Right atrium auricular region (tissue), 2 donors: Measurements from ENCODE around the gene DCST1. TPM values are rescaled to one million over a fixed set of nuclear protein-coding genes. Genes with fewer than 3 reads are reported as not detected.

Experiments used
- DNase-seq: peaks from one replicate; pipeline ENCODE4 v3.0.0-alpha.2; 2019; ENCODE audit warnings: low spot score
- H3K27ac ChIP-seq, 2 donors: fragments of 200-600 bp; sonication (generic); 1 replicate in 1 of 2; 2 replicates in 1 of 2; pipeline ENCODE4 v1.5.1; 2016 to 2019
- H3K27me3 ChIP-seq, 2 donors: fragments of 200-600 bp; sonication (generic); one replicate each; pipeline versions ENCODE4 v1.5.1 to v1.6.0; 2017 to 2019
- H3K36me3 ChIP-seq: fragments of 200-600 bp; sonication (generic); one replicate; pipeline ENCODE4 v1.5.1; 2016
- H3K4me1 ChIP-seq, 2 donors: fragments of 200-600 bp; sonication (generic); one replicate each; pipeline versions ENCODE4 v1.5.1 to v1.6.0; 2017 to 2019
- H3K4me3 ChIP-seq, 2 donors: fragments of 200-600 bp; sonication (generic); 1 replicate in 1 of 2; 2 replicates in 1 of 2; pipeline ENCODE4 v1.5.1; 2017 to 2019; ENCODE audit warnings: mild to moderate bottlenecking in 1 of 2, moderate library complexity in 1 of 2
- H3K9me3 ChIP-seq, 2 donors: fragments of 200-600 bp; sonication (generic); one replicate each; pipeline ENCODE4 v1.5.1; 2019
- total RNA-seq, 2 donors: library from RNA; depleted of rRNA; stranded (reverse); fragments of >200 nt; gene quantifications; one replicate each; pipeline ENCODE4 v1.1.0, GENCODE V29; 2016
- TF ChIP-seq, protein P1 (sequence below), 2 donors: fragments of 200-600 bp; sonication (generic); IDR thresholded peaks; one replicate each; pipeline ENCODE4 v1.5.1; 2019; ENCODE audit warnings: antibody characterized with exemption in 2 of 2

The DCST1 gene
- total RNA-seq, 2 donors from 2014 or later, result not detected

GRCh38 chr1:155068599-155068998 is 35.0 kb downstream of the DCST1 start:
- Histone ChIP-seq H3K4me3 (no peak overlapping the region), H3K4me1 (peaks cover 0 to 23% of the 10 kb centered on the region in 2 donors), H3K27me3 (no peaks in the 10 kb centered on the region), H3K27ac (no peak overlapping the region), H3K9me3 (no peaks in the 10 kb centered on the region), H3K36me3 (no peaks in the 10 kb centered on the region)
- DNase-seq, result no peak
- TF ChIP-seq, protein P1, sequence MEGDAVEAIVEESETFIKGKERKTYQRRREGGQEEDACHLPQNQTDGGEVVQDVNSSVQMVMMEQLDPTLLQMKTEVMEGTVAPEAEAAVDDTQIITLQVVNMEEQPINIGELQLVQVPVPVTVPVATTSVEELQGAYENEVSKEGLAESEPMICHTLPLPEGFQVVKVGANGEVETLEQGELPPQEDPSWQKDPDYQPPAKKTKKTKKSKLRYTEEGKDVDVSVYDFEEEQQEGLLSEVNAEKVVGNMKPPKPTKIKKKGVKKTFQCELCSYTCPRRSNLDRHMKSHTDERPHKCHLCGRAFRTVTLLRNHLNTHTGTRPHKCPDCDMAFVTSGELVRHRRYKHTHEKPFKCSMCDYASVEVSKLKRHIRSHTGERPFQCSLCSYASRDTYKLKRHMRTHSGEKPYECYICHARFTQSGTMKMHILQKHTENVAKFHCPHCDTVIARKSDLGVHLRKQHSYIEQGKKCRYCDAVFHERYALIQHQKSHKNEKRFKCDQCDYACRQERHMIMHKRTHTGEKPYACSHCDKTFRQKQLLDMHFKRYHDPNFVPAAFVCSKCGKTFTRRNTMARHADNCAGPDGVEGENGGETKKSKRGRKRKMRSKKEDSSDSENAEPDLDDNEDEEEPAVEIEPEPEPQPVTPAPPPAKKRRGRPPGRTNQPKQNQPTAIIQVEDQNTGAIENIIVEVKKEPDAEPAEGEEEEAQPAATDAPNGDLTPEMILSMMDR (IDR thresholded peaks at IDR 0.05), result no peak

DNA sequence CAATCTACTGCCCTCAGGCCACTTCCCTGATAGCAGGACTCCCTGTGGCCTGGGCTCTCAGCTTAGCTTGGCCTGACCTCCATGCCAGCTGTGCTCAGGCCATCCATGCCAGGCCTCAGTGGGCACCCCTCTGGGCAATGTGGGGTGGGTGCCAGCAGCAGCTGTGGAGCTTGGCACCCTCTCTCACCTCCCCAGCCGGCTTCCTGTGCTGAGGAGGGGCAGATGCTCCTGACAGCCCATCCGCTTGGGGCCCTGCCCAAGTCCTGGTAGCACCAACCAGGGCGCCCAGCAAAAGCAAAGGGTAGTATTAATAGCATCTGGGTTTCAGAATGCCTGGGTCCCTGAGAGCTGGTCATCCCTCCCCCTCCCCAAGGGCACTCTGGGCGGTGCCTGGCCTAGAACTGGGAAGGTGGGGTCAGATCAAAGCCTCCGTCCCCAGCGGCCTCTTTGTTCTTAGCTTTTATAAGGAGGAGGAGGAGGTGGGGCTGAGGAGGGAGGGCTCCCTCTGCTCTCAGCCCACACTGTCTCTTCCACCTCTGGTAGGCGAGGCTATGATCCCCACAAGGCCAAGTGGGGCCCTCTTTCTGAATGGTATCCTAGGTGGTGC is 36.0 kb downstream of the DCST1 start:
- Histone ChIP-seq H3K4me1 (peaks cover 0 to 17% of the 10 kb centered on the region in 2 donors), H3K36me3 (no peaks in the 10 kb centered on the region), H3K27me3 (no peaks in the 10 kb centered on the region), H3K9me3 (no peaks in the 10 kb centered on the region), H3K27ac (no peak overlapping the region), H3K4me3 (no peak overlapping the region)
- TF ChIP-seq, protein P1 (IDR thresholded peaks at IDR 0.05), result no peak
- no peak for DNase-seq

DNA sequence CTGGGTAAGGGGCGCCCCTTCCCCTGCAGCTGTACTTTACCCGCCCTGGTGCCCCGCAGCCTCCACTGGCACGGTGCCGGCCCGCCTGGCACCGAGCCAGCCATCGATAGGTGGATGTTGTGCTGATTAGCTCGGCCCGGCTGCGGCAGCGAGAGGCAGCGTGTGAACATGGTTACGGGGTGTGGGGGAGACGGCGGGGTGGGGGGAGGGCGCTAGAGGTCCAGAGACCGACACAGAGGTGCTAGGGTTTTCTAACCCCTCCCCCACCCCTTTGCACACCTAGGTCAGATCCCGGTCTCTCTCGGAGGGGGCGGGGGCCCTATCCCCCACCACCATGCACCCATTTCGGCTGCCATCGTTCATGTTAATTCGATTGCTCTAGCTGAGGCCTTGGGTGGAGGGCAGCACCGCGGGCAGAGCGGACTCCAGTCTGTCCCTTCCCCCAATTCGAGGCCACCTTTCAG is 36.6 kb downstream of the DCST1 start:
- no peaks in the 10 kb centered on the region for H3K36me3 ChIP-seq
- H3K27ac ChIP-seq, result peak overlapping the region in 1 of 2 donors; percentile 71
- no peaks in the 10 kb centered on the region for H3K27me3 ChIP-seq
- TF ChIP-seq, protein P1 (IDR thresholded peaks at IDR 0.05), result no peak
- no peak for DNase-seq
- H3K4me3 ChIP-seq, result peak overlapping the region in 1 of 2 donors; percentile 50
- no peaks in the 10 kb centered on the region for H3K9me3 ChIP-seq
- peaks cover 0 to 17% of the 10 kb centered on the region in 2 donors for H3K4me1 ChIP-seq

GRCh38 chr1:155070721-155071569 is 37.3 kb downstream of the DCST1 start:
- peak; percentile 84 for DNase-seq
- peak overlapping the region; percentile 71 to 81 for H3K27ac ChIP-seq
- no peaks in the 10 kb centered on the region for H3K27me3 ChIP-seq
- H3K4me1 ChIP-seq, result peaks cover 0 to 17% of the 10 kb centered on the region in 2 donors
- no peaks in the 10 kb centered on the region for H3K9me3 ChIP-seq
- peak overlapping the region; percentile 30 to 50 for H3K4me3 ChIP-seq
- no peaks in the 10 kb centered on the region for H3K36me3 ChIP-seq
- TF ChIP-seq, protein P1 (IDR thresholded peaks at IDR 0.05), result peak; percentile 18 to 51

DNA sequence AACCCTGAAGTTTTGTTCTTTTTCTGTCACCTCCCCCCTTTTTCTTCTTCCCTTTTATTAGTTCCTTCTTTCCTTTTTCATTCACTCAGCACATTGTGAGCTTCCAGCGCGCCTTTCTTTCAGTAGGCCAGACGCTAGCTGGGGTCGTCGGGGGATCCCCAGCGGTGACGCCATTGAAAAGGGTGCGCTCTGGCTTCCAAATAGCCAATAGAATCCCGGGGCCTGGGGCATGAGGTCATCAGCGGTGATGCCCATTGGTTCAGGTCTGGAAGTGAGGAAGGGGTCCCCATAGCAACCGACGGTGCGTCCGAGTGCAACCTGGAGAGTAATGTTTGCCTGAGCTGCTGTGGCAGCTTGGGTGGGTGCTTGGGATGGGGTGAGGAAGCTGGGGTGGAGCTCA is 38.1 kb downstream of the DCST1 start:
- Histone ChIP-seq H3K36me3 (no peaks in the 10 kb centered on the region), H3K27me3 (no peaks in the 10 kb centered on the region), H3K4me1 (peaks cover 0 to 17% of the 10 kb centered on the region in 2 donors), H3K4me3 (no peak overlapping the region), H3K27ac (peak overlapping the region in 1 of 2 donors; percentile 81), H3K9me3 (no peaks in the 10 kb centered on the region)
- TF ChIP-seq, protein P1 (IDR thresholded peaks at IDR 0.05), result no peak
- no peak for DNase-seq
